HG02763 (cell line): ENCODE results near the gene PCGF3.
"Not testable (repeated sequence)": the region's sequence is repeated elsewhere in the genome, so short reads cannot be mapped to it uniquely, and the experiment has no call there.

Source experiments
- ATAC-seq: cut with Tn5 transposase; IDR thresholded peaks from one replicate; pipeline ENCODE4 v1.9.1; 2021; ENCODE audit warnings: mild to moderate bottlenecking, moderate library complexity; ENCODE audit not compliant: unreplicated experiment

PCGF3 gene

GRCh38 chr4:780255-780654 lies 74.6 kb downstream of the PCGF3 start:
- not testable (repeated sequence) for ATAC-seq

- ATAC-seq, result peak; percentile 1
These were observed 75.3 kb downstream of the PCGF3 start for GRCh38 chr4:780716-781492.

- peak; percentile 96 for ATAC-seq
These were observed 76.0 kb downstream of the PCGF3 start for GRCh38 chr4:781493-782216.

- ATAC-seq, result no peak
These were observed 79.0 kb downstream of the PCGF3 start for GRCh38 chr4:784401-785331.

- ATAC-seq, result no peak
These were observed 79.9 kb downstream of the PCGF3 start for GRCh38 chr4:785332-786073.

GRCh38 chr4:786074-786741 lies 80.6 kb downstream of the PCGF3 start:
- ATAC-seq, result no peak

- ATAC-seq, result no peak
These were observed 81.2 kb downstream of the PCGF3 start for GRCh38 chr4:786861-787300.

- ATAC-seq, result no peak
These were observed 81.9 kb downstream of the PCGF3 start for GRCh38 chr4:787561-787981.

- no peak for ATAC-seq
These were observed 82.5 kb downstream of the PCGF3 start for GRCh38 chr4:788006-788635.

GRCh38 chr4:788636-789297 lies 83.1 kb downstream of the PCGF3 start:
- no peak for ATAC-seq

- ATAC-seq, result no peak
These were observed 84.2 kb downstream of the PCGF3 start for GRCh38 chr4:789571-790465.

GRCh38 chr4:790466-790820 lies 84.8 kb downstream of the PCGF3 start:
- ATAC-seq, result no peak

- ATAC-seq, result no peak
These were observed 85.7 kb downstream of the PCGF3 start for GRCh38 chr4:791252-791897.

- ATAC-seq, result no peak
These were observed 86.4 kb downstream of the PCGF3 start for GRCh38 chr4:791898-792625.

- ATAC-seq, result no peak
These were observed 87.0 kb downstream of the PCGF3 start for GRCh38 chr4:792626-793092.

- no peak for ATAC-seq
These were observed 87.6 kb downstream of the PCGF3 start for GRCh38 chr4:793093-793861.
